Pancreas (tissue), 10 donors: ENCODE data around the gene ALK. TPM values are rescaled to one million over a fixed set of nuclear protein-coding genes. Genes with fewer than 3 reads are reported as not detected.

Experiments
- ATAC-seq, 4 donors: fragments of 200-7000 bp; cut with Tn5 transposase; one replicate each; pipeline versions ENCODE4 v1.8.0 to v1.9.1; 2020; ENCODE audit warnings: mild to moderate bottlenecking in 4 of 4, moderate library complexity in 4 of 4
- DNase-seq, 6 donors: peaks; one replicate each; pipeline ENCODE4 v3.0.0-alpha.2; 2020
- FAIRE-seq: peaks from 2 replicates; lab custom pipeline; 2012; peaks lifted over from hg19 to GRCh38; lab: Jason Lieb, UNC
- H3K27ac ChIP-seq, 4 donors: fragments of 200-600 bp; sonication (generic); 1 replicate in 3 of 4; 2 replicates in 1 of 4; pipeline versions ENCODE4 v1.5.0 to v1.8.0; 2020
- H3K27me3 ChIP-seq, 4 donors: fragments of 200-600 bp; one replicate each; pipeline ENCODE4 v1.8.0; 2021
- H3K36me3 ChIP-seq, 3 donors: fragments of 200-600 bp; sonication (generic) in 1 of 3; one replicate each; pipeline versions ENCODE4 v1.5.0 to v1.8.0; 2020 to 2021
- H3K4me1 ChIP-seq, 3 donors: fragments of 200-600 bp; one replicate each; pipeline ENCODE4 v1.8.0; 2021
- H3K4me3 ChIP-seq, 4 donors: fragments of 200-600 bp; sonication (generic) in 2 of 4; one replicate each; pipeline versions ENCODE4 v1.5.0 to v1.8.0; 2020 to 2021
- H3K9me3 ChIP-seq, 4 donors: fragments of 200-600 bp; one replicate each; pipeline ENCODE4 v1.8.0; 2021
- CTCF ChIP-seq, 4 donors: fragments of 200-600 bp; sonication (generic) in 3 of 4; IDR thresholded peaks; one replicate each; pipeline versions ENCODE4 v1.5.0 to v1.8.0; 2021; ENCODE audit warnings: antibody characterized with exemption in 4 of 4
- WGBS, 2 donors: extraction: QIAGEN DNeasy Blood & Tissue Kit; methylation state at CpG; one replicate each; pipeline ENCODE4 v1.1.7; 2013; 5-methylcytosine and 5-hydroxymethylcytosine counted together
- intact Hi-C, 3 donors: fragments of 100-400 bp; cut with DNase I; formaldehyde crosslinking; loops; one replicate each; pipeline versions ENCODE4 v1.11.1 to v1.14.2; 2022
- polyA plus RNA-seq, 2 donors: library from polyadenylated mRNA; stranded (reverse); fragments of 200-250 nt; gene quantifications; one replicate each; pipeline ENCODE4 v1.2.3, GENCODE V29; 2013
- total RNA-seq, 6 donors: library from RNA; stranded (reverse); fragmentation: NEBNext Ultra II Directional in 4 of 6; extraction: Animal tissue kit (Norgen Biotek cat#: 25700) in 4 of 6; gene quantifications; one replicate each; pipeline versions ENCODE4 v1.2.1 to v1.2.4, GENCODE V29; 2021 to 2023
- donor health status: healthy with polysubstance abuse.
- donor health status: DM: no; HTN: no; CAD: no; lungs with moderate emphysema.
- donor health status: DM: no; HTN: no; CAD: no.
- donor health status: control.
- donor health status: control.
- donor health status: Bipolar disorder and iron deficiency.
- donor health status: DM: yes; HTN: yes; CAD: no.
- donor health status: DM: no; HTN: no; CAD: no.
- donor health status: DM: no; HTN: no; CAD: no.
- donor health status: DM: yes; HTN: yes; CAD: no.

Gene ALK
- total and polyA plus RNA-seq, 8 donors, result 0.05 to 0.17 (median 0.09) TPM; not detected in 2

GRCh38 chr2:29776406-29776805 is 145.0 kb downstream of the ALK start:
- Histone ChIP-seq H3K36me3 (no peaks in the 10 kb centered on the region), H3K27me3 (no peaks in the 10 kb centered on the region), H3K27ac (no peak overlapping the region), H3K4me3 (no peak overlapping the region), H3K9me3 (no peaks in the 10 kb centered on the region), H3K4me1 (no peaks in the 10 kb centered on the region)
- no peak for TF ChIP-seq CTCF (IDR thresholded peaks at IDR 0.05)
- FAIRE-seq (no peak), ATAC-seq (no peak), DNase-seq (no peak)
- intact Hi-C loops, result no loop called here
- 59 to 96% methylated on average over 2 to 3 of the region's 3 CpGs for WGBS, 2 donors

- H3K4me3 ChIP-seq, result no peak overlapping the region
- no peak overlapping the region for H3K27ac ChIP-seq
- FAIRE-seq (no peak), DNase-seq (no peak), ATAC-seq (no peak)
- no peak for TF ChIP-seq CTCF (IDR thresholded peaks at IDR 0.05)
- no peaks in the 10 kb centered on the region for H3K4me1 ChIP-seq
- no peaks in the 10 kb centered on the region for H3K36me3 ChIP-seq
- 84 to 96% methylated on average over 1 of the region's 1 CpG for WGBS, 2 donors
- no peaks in the 10 kb centered on the region for H3K27me3 ChIP-seq
- intact Hi-C loops, result no loop called here
- no peaks in the 10 kb centered on the region for H3K9me3 ChIP-seq
These were observed 145.4 kb downstream of the ALK start for GRCh38 chr2:29775937-29776336.

GRCh38 chr2:29774624-29775023 is 146.8 kb downstream of the ALK start:
- Histone ChIP-seq H3K36me3 (no peaks in the 10 kb centered on the region), H3K27ac (no peak overlapping the region), H3K27me3 (no peaks in the 10 kb centered on the region), H3K9me3 (no peaks in the 10 kb centered on the region), H3K4me1 (peaks cover 0 to 4% (median 0%) of the 10 kb centered on the region in 3 donors), H3K4me3 (no peak overlapping the region)
- FAIRE-seq (no peak), DNase-seq (no peak), ATAC-seq (no peak)
- no peak for TF ChIP-seq CTCF (IDR thresholded peaks at IDR 0.05)
- intact Hi-C loops, result no loop called here
- WGBS, 2 donors, result 96 to 97% methylated on average over 6 of the region's 6 CpGs

- no peaks in the 10 kb centered on the region for H3K36me3 ChIP-seq
- WGBS, 2 donors, result 85 to 93% methylated on average over 3 of the region's 3 CpGs
- FAIRE-seq (no peak), DNase-seq (no peak), ATAC-seq (peak in 1 of 4 donors; percentile 32)
- no peaks in the 10 kb centered on the region for H3K9me3 ChIP-seq
- H3K4me3 ChIP-seq, result no peak overlapping the region
- H3K4me1 ChIP-seq, result peaks cover 0 to 4% (median 0%) of the 10 kb centered on the region in 3 donors
- intact Hi-C loops, result no loop called here
- no peak overlapping the region for H3K27ac ChIP-seq
- no peaks in the 10 kb centered on the region for H3K27me3 ChIP-seq
- no peak for TF ChIP-seq CTCF (IDR thresholded peaks at IDR 0.05)
These were observed 150.5 kb downstream of the ALK start for GRCh38 chr2:29770846-29771245.

- WGBS, 2 donors, result 34 to 35% methylated on average over 4 of the region's 4 CpGs
- TF ChIP-seq CTCF (IDR thresholded peaks at IDR 0.05), result no peak
- DNase-seq (peak in 1 of 6 donors; percentile 19), ATAC-seq (peak in 3 of 4 donors; percentile 24 to 84 (median 68)), FAIRE-seq (no peak)
- Histone ChIP-seq H3K9me3 (no peaks in the 10 kb centered on the region), H3K27me3 (no peaks in the 10 kb centered on the region), H3K36me3 (no peaks in the 10 kb centered on the region), H3K27ac (no peak overlapping the region), H3K4me1 (peaks cover 0 to 4% (median 0%) of the 10 kb centered on the region in 3 donors), H3K4me3 (no peak overlapping the region)
- intact Hi-C loops, result no loop called here
These were observed 151.5 kb downstream of the ALK start for GRCh38 chr2:29769847-29770246.
